Stomach (tissue), 9 donors: ENCODE results near the gene FIP1L1. TPM values are rescaled to one million over a fixed set of nuclear protein-coding genes. Genes with fewer than 3 reads are reported as not detected.

Source experiments
- DNase-seq, 2 donors: peaks; one replicate each; pipeline versions ENCODE4 v3.0.0 to v3.0.0-alpha.2; 2013 to 2019
- H3K27ac ChIP-seq, 5 donors: fragments of 200-600 bp in 4 of 5; sonication (generic) in 4 of 5; one replicate each; pipeline ENCODE4 v1.5.1; 2013 to 2019; ENCODE audit warnings: mild to moderate bottlenecking in 1 of 5, moderate library complexity in 1 of 5
- H3K27me3 ChIP-seq, 3 donors: fragments of 200-600 bp; sonication (generic); one replicate each; pipeline ENCODE4 v1.5.1; 2017 to 2019; ENCODE audit warnings: mixed run types in 1 of 3
- H3K36me3 ChIP-seq, 4 donors: fragments of 200-600 bp; sonication (generic); 1 replicate in 3 of 4; 2 replicates in 1 of 4; pipeline ENCODE4 v1.5.1; 2016 to 2019
- H3K4me1 ChIP-seq, 4 donors: fragments of 200-600 bp; sonication (generic); one replicate each; pipeline ENCODE4 v1.5.1; 2016 to 2019
- H3K4me3 ChIP-seq, 4 donors: fragments of 200-600 bp; sonication (generic) in 3 of 4; one replicate each; pipeline ENCODE4 v1.5.1; 2016 to 2019; ENCODE audit warnings: mild to moderate bottlenecking in 1 of 4
- H3K9me3 ChIP-seq, 4 donors: fragments of 200-600 bp; sonication (generic); one replicate each; pipeline ENCODE4 v1.5.1; 2016 to 2019
- EP300 ChIP-seq: sonication (generic); formaldehyde crosslinking; IDR thresholded peaks from one replicate; pipeline ENCODE4 v1.6.1; 2017; ENCODE audit warnings: antibody characterized with exemption
- POLR2A ChIP-seq, 4 donors: fragments of 450-650 bp; IDR thresholded peaks; one replicate each; pipeline ENCODE4 v1.6.1; 2016; ENCODE audit warnings: antibody characterized with exemption in 4 of 4, control low read depth in 2 of 4, mild to moderate bottlenecking in 1 of 4, moderate library complexity in 1 of 4
- POLR2AphosphoS5 ChIP-seq, 3 donors: sonication (generic); formaldehyde crosslinking; IDR thresholded peaks; one replicate each; pipeline ENCODE4 v1.6.1; 2016; ENCODE audit warnings: antibody characterized with exemption in 3 of 3
- WGBS, 5 donors: extraction: QIAGEN DNeasy Blood & Tissue Kit in 3 of 5; methylation state at CpG; one replicate each; pipeline versions ENCODE4 v1.1.5 to v1.1.7; 2013 to 2018; 5-methylcytosine and 5-hydroxymethylcytosine counted together
- intact Hi-C: fragments of 100-400 bp; cut with DNase I; formaldehyde crosslinking; loops from one replicate; pipeline ENCODE4 v1.15.1; 2023; ENCODE audit warnings: low total_unique reads
- polyA plus RNA-seq, 3 donors: library from polyadenylated mRNA; stranded (reverse); fragments of 200-250 nt; gene quantifications; one replicate each; pipeline ENCODE4 v1.2.3, GENCODE V29; 2013
- total RNA-seq, 5 donors: library from RNA; depleted of rRNA; stranded (reverse); fragments of >200 nt; gene quantifications; one replicate each; pipeline versions ENCODE4 v1.1.0 to v1.2.3, GENCODE V29; 2014 to 2016
- TF ChIP-seq, protein P1 (sequence below), 7 experiments: fragments of 450-650 bp in 4 of 7; fragments of 200-600 bp in 3 of 7; sonication (generic) in 3 of 7; IDR thresholded peaks; one replicate each; pipeline ENCODE4 v1.5.1; 2016 to 2019; ENCODE audit warnings: antibody characterized with exemption in 7 of 7, control low read depth in 2 of 7, mild to moderate bottlenecking in 1 of 7
- donor health status: healthy with polysubstance abuse.
- donor health status: Bipolar disorder and iron deficiency.
- donor health status: healthy.

FIP1L1 gene
- total and polyA plus RNA-seq, 8 donors = 19.9 to 91.1 (median 29.9) TPM

DNA sequence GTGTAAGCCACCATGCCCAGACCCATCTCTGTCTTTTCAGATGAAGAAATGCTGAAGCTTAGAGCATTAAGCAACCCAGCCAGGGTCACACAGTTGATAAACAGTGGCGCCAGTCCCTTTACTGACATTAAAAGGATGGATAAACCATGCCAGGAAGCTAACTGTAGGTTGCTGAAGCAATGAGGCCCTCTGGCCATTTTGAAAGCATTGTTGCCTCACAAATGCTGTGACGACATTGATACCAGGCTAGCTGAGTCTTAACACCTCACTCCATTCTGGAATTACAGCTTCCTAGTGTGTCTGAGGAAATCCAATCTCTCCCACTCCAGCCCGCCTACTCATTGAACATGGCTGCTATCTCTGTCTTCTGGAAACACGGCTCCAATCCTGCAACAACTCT is 124.1 kb downstream of the FIP1L1 start:
- Histone ChIP-seq H3K36me3 (peaks cover 0 to 12% (median 0%) of the 10 kb centered on the region in 4 donors), H3K27ac (peak overlapping the region in 1 of 5 donors; percentile 63), H3K27me3 (no peaks in the 10 kb centered on the region), H3K9me3 (no peaks in the 10 kb centered on the region), H3K4me1 (peaks cover 0 to 28% (median 9%) of the 10 kb centered on the region in 4 donors), H3K4me3 (no peak overlapping the region)
- intact Hi-C loops = no loop called here
- WGBS, 5 donors = 89 to 99% (median 96%) methylated on average over 4 of the region's 4 CpGs
- TF ChIP-seq, protein P1, sequence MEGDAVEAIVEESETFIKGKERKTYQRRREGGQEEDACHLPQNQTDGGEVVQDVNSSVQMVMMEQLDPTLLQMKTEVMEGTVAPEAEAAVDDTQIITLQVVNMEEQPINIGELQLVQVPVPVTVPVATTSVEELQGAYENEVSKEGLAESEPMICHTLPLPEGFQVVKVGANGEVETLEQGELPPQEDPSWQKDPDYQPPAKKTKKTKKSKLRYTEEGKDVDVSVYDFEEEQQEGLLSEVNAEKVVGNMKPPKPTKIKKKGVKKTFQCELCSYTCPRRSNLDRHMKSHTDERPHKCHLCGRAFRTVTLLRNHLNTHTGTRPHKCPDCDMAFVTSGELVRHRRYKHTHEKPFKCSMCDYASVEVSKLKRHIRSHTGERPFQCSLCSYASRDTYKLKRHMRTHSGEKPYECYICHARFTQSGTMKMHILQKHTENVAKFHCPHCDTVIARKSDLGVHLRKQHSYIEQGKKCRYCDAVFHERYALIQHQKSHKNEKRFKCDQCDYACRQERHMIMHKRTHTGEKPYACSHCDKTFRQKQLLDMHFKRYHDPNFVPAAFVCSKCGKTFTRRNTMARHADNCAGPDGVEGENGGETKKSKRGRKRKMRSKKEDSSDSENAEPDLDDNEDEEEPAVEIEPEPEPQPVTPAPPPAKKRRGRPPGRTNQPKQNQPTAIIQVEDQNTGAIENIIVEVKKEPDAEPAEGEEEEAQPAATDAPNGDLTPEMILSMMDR (IDR thresholded peaks at IDR 0.05) = no peak
- no peak for TF ChIP-seq EP300
- no peak for TF ChIP-seq POLR2AphosphoS5 (IDR thresholded peaks at IDR 0.05)
- no peak for TF ChIP-seq POLR2A (IDR thresholded peaks at IDR 0.05)
- DNase-seq = no peak

DNA sequence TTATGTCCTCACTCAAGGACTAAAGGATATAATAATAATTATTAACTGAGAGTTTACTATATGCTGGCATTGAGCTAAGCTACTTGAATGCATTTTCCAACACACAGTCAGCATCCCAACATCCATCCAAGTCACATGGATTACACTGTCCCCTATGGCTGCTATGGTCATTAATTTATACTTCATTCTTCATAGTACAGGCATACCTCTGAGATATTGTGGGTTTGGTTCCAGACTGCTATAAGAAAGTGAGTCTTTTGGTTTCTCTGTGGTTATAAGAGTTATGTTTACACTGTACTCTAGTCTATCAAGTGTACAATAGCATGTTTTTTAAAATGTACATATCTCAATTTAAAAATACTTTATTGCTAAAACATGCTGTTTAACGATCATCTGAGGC is 124.7 kb downstream of the FIP1L1 start:
- H3K27me3 ChIP-seq = no peaks in the 10 kb centered on the region
- intact Hi-C loops = no loop called here
- H3K36me3 ChIP-seq = peaks cover 0 to 12% (median 0%) of the 10 kb centered on the region in 4 donors
- H3K9me3 ChIP-seq = no peaks in the 10 kb centered on the region
- no peak overlapping the region for H3K4me3 ChIP-seq
- no peak for DNase-seq
- H3K4me1 ChIP-seq = peaks cover 2 to 24% (median 9%) of the 10 kb centered on the region in 4 donors
- WGBS, 5 donors = 57 to 83% (median 78%) methylated on average over 1 of the region's 1 CpG
- TF ChIP-seq POLR2A (IDR thresholded peaks at IDR 0.05) = no peak
- TF ChIP-seq POLR2AphosphoS5 (IDR thresholded peaks at IDR 0.05) = no peak
- TF ChIP-seq, protein P1 (IDR thresholded peaks at IDR 0.05) = no peak
- no peak for TF ChIP-seq EP300
- no peak overlapping the region for H3K27ac ChIP-seq

DNA sequence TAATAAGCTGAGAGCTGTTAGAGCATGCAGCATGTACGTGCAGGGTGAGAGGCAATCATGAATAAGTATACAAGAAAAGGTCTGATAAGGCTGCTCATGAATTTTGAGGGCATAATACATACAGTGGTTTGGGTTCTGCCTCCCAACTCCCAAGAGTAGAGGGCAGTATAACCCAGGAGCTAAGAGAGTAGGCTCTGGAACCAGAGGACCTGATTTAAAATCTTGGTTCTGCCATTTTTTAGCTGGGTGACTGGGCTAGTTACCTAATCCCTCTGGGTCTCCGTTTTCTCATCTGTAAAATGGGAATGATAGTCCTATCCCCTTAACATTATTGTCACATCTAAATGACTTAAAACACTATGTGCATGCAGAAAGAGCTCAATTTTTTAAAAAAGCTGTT is 128.5 kb downstream of the FIP1L1 start:
- TF ChIP-seq, protein P1 (IDR thresholded peaks at IDR 0.05) = no peak
- no peak for TF ChIP-seq EP300
- TF ChIP-seq POLR2A (IDR thresholded peaks at IDR 0.05) = no peak
- TF ChIP-seq POLR2AphosphoS5 (IDR thresholded peaks at IDR 0.05) = no peak
- intact Hi-C loops = no loop called here
- H3K4me3 ChIP-seq = no peak overlapping the region
- no peak for DNase-seq
- peaks cover 0 to 12% (median 0%) of the 10 kb centered on the region in 4 donors for H3K36me3 ChIP-seq
- H3K4me1 ChIP-seq = peaks cover 3 to 24% (median 8%) of the 10 kb centered on the region in 4 donors
- no peaks in the 10 kb centered on the region for H3K9me3 ChIP-seq
- no peaks in the 10 kb centered on the region for H3K27me3 ChIP-seq
- WGBS, 5 donors = 74 to 89% (median 83%) methylated on average over 2 of the region's 2 CpGs
- no peak overlapping the region for H3K27ac ChIP-seq

DNA sequence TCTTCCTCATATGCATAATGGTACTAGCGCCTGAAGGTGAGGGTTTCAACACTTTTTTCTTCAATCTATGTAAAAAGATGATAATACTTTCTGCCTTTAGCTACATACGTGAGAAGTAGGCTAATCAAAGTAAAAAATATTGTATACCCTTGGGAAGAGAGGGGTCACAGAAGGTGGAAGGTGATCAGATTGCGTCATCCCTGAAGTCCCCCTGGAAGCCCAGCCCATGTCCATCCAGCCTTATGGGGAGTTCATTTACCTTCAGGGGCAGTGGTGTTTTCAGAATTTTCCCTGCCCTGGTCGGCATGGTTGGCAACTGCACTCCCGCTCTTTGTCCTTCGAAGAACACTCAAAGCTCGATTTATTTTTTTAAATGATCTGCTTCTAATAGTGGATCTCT is 129.6 kb downstream of the FIP1L1 start:
- intact Hi-C loops = no loop called here
- Histone ChIP-seq H3K4me1 (peaks cover 3 to 28% (median 8%) of the 10 kb centered on the region in 4 donors), H3K27me3 (no peaks in the 10 kb centered on the region), H3K27ac (peak overlapping the region; percentile 14 to 86 (median 71)), H3K4me3 (peak overlapping the region in 1 of 4 donors; percentile 24), H3K9me3 (no peaks in the 10 kb centered on the region), H3K36me3 (peaks cover 0 to 12% (median 0%) of the 10 kb centered on the region in 4 donors)
- DNase-seq = no peak
- WGBS, 5 donors = 66 to 86% (median 77%) methylated on average over 7 of the region's 7 CpGs
- TF ChIP-seq POLR2A (IDR thresholded peaks at IDR 0.05) = no peak
- TF ChIP-seq, protein P1 (IDR thresholded peaks at IDR 0.05) = no peak
- no peak for TF ChIP-seq EP300
- TF ChIP-seq POLR2AphosphoS5 (IDR thresholded peaks at IDR 0.05) = no peak
